ENCODE data around the gene CUTA.

CUTA gene

DNA sequence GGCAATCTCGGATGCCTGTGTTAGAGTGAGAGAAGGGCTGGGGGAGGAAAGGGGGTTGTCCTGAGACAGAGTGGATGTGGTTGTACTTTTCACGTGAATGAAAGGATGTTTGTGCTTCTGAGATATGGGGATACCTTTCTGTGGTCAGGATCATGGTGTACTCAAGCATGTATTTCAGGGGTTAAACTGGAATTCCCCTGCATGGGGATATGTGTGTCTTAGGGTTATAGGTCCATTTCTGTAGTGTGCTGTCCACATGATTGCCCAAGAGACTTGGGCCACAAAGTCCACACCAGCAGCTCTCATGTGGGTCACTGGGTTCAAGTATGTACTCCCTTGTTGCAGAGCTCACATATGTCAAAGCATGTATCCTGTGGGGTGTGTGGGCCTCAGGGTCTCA lies 12.4 kb upstream of the CUTA start:
- TF ChIP-seq, protein P1, sequence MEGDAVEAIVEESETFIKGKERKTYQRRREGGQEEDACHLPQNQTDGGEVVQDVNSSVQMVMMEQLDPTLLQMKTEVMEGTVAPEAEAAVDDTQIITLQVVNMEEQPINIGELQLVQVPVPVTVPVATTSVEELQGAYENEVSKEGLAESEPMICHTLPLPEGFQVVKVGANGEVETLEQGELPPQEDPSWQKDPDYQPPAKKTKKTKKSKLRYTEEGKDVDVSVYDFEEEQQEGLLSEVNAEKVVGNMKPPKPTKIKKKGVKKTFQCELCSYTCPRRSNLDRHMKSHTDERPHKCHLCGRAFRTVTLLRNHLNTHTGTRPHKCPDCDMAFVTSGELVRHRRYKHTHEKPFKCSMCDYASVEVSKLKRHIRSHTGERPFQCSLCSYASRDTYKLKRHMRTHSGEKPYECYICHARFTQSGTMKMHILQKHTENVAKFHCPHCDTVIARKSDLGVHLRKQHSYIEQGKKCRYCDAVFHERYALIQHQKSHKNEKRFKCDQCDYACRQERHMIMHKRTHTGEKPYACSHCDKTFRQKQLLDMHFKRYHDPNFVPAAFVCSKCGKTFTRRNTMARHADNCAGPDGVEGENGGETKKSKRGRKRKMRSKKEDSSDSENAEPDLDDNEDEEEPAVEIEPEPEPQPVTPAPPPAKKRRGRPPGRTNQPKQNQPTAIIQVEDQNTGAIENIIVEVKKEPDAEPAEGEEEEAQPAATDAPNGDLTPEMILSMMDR (IDR thresholded peaks at IDR 0.05): no peak

DNA sequence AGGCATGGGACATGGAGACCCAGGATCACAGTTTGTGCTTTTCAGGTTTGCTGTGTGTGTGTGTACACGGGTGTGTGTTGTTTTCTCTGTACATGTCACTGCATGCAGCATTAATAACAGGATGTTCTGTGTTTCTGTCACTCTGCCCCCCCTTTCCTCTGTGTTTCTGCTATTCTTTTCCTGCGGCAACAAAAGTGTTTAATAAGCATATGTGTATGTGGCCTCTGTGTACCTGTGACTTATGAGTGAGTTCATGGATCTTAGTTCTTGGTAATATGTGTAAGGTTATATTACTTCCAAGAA lies 11.8 kb upstream of the CUTA start:
- TF ChIP-seq, protein P1 (IDR thresholded peaks at IDR 0.05): no peak

DNA sequence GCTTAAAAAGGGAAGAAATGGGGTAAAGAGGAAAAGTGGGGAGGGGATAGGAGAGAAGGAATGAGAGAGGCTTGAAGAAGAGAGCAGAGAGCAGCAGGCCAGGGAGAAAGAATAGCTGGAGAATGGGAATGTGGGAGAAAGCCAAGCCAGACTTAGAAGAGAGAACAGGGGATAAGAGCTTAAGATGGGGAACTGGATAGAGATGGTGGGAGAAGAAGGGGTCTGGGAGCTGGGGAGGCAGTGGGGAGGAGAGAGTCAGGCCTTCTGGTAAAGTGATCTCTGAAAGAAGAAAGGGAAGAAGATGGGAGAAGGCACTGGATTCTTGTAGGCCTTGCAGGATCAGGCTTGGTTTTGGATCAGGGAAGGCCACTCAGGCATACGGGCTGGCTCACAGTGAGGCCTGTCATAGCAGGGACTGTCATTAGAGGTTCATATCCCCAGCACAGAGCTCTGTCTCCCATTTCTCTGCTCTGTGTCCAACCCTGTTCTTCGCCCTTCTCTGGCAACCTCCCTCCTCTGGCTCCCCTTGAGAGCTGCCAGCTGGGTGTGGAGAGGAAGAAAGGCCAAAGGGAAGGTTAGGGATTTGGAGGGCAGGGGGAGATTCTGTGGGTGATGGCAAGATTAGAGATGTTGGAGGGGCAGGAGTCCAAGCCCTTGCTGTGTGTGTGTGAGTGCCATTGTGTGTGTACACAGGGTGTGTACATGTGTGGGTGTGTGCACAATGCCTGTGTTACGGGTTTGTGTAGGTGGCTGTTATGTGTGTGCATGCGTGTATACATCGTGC lies 11.3 kb upstream of the CUTA start:
- TF ChIP-seq, protein P1 (IDR thresholded peaks at IDR 0.05): no peak

DNA sequence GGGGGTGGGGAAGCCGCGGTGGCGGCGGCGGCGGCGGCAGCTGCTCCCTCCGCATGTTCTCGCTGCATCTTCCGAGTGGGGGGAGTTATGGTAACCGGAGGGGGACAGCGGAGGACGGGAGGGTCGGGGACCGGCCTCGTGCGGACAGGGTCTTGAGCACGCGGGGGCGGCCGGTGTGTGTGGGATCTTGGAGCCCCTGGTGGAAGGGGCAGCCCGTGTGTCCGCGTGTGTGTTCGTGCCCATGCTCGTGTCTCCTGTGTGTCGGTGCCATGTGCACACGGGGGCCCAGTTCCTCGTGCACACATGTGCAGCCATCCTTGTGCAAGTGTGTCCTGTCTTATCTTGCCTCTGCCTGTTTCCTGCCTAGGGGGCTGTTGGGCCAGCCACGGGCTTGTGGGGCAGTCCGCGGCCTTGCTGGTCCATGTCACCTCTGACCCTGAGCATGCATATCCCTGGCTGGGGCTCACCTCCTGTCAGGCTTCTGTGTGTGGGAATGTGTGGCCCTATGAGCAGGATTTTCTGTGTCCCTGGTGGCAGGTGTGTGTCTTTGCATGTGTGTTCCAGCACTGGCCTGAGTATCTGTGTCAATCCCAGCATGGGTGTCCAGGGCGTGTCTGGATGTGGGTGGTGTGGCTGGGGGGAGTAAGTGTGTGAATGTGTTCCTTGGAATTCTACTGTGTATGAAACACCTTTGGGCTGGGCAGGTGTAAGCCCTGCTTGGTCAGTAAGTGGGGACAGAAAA lies 10.5 kb upstream of the CUTA start:
- TF ChIP-seq, protein P1 (IDR thresholded peaks at IDR 0.05): peak; percentile 24; the same call in 1 of the 2 replicates

DNA sequence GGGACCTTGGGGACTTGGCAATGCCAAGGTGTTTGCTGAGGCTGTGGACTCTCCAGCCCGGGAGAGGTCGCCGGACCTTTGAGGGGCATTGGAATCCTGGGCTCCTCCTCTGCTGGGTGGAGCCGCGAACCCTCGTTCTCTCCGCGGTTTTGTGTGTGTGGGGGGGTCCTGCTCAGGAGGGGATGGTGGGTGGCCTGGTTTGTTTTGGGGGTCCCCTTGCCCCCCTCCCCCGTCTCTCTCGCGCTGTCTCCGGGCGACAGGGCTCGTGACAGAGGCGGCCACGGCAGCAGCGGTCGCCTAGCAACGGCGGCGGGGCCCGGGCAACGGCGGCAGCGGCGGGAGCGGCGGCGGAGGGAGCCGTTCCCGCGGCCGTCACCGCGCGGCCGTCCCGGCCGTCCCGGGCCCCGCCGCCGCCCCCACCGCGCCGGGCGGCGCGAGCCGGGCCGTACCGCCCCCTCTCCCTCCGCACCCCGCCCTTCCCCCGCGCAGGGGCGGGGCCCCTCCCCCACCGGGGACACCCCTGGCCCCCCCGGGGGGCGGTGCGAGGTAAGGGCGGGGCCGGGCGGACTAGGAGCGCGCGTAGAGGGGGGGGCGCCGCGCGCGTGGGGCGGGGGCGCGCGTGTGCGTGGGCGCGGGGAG lies 9.8 kb upstream of the CUTA start:
- TF ChIP-seq, protein P1 (IDR thresholded peaks at IDR 0.05): no peak

DNA sequence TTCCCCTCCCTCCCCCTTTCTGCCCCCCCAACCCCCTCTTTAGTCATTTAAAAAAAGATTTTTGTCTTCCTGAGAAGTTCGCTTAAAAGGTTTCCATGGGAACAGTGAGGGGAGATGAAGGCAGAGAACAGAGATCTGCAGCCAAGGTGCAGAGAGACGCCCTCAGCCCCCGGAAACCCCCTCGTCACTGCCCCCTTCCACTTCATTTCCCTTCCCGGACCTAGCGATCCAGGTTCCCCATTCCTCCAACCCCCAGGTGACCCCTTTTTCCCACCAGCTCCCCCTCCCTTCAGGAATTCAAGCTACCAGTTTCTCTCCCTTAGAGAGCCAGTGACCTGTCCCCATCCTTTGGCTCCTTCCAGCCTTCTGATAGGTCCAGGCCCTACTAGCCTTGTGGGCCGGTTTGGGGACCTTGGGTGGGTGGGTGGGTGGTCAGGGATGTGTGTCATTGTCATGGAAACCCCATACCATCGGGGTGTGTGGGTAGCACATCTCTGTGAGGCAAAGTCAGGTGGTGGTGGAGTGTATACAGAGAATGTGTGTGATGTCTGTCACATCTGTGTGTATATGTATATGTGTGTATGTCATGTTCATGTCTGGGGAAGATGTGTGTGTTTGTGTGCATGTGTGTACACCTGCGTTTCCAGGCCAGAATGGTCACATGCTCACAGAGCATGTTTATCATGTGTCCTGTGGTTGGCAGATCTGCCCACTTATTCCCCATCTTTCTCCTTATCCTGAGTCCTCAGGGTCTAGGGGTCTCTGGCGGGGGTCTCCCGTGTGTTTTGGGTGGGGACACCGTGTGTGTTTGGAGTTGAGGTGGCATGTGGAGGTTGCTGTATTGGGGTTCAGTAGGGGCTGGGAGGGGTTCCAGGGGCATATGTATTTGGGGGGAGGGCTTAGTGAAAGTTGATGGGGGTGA lies 8.9 kb upstream of the CUTA start:
- TF ChIP-seq, protein P1 (IDR thresholded peaks at IDR 0.05): no peak
